Ammon's horn (tissue), 1 donor: ENCODE measurements around the gene RFWD3.
"Not testable (repeated sequence)": the region's sequence is repeated elsewhere in the genome, so short reads cannot be mapped to it uniquely, and the experiment has no call there.

Source experiments
- DNase-seq: peaks from one replicate; pipeline ENCODE4 v3.0.0-alpha.2; 2016; ENCODE audit warnings: low spot score

The RFWD3 gene

GRCh38 chr16:74666425-74667254 is at the start of gene RFWD3:
Gene RFWD3, minus strand, starts transcription at chr16:74666877. Its CDS starts 5,428 bp downstream, at chr16:74661449.
- DNase-seq = peak; percentile 100

- DNase-seq = no peak
Observed at GRCh38 chr16:74716355-74716754, 49.7 kb upstream of the RFWD3 start.

- no peak for DNase-seq
Observed at GRCh38 chr16:74713876-74714275, 47.2 kb upstream of the RFWD3 start.

GRCh38 chr16:74713325-74713724 is 46.6 kb upstream of the RFWD3 start:
- no peak for DNase-seq

GRCh38 chr16:74711938-74712337 is 45.3 kb upstream of the RFWD3 start:
- DNase-seq = no peak

GRCh38 chr16:74710401-74710800 is 43.7 kb upstream of the RFWD3 start:
- no peak for DNase-seq

GRCh38 chr16:74709441-74709877 is 42.8 kb upstream of the RFWD3 start:
- peak; percentile 94 for DNase-seq

GRCh38 chr16:74700438-74701225 is 34.0 kb upstream of the RFWD3 start, which contains the start of gene MLKL:
Gene MLKL, minus strand, starts transcription at chr16:74700862. Its CDS starts 5,105 bp downstream, at chr16:74695757.
- DNase-seq = peak; percentile 45

- DNase-seq = peak; percentile 36
Observed at GRCh38 chr16:74700116-74700437, 33.4 kb upstream of the RFWD3 start.

- DNase-seq = no peak
Observed at GRCh38 chr16:74699666-74700065, 33.0 kb upstream of the RFWD3 start.

GRCh38 chr16:74698222-74698621 is 31.5 kb upstream of the RFWD3 start:
- no peak for DNase-seq

- DNase-seq = peak; percentile 97
Observed at GRCh38 chr16:74695450-74696422, 29.1 kb upstream of the RFWD3 start.

- DNase-seq = no peak
Observed at GRCh38 chr16:74691093-74691855, 24.6 kb upstream of the RFWD3 start.

GRCh38 chr16:74682556-74682955 is 15.9 kb upstream of the RFWD3 start:
- no peak for DNase-seq

- DNase-seq = no peak
Observed at GRCh38 chr16:74680681-74681080, 14.0 kb upstream of the RFWD3 start.

- no peak for DNase-seq
Observed at GRCh38 chr16:74679983-74680382, 13.3 kb upstream of the RFWD3 start.

- DNase-seq = no peak
Observed at GRCh38 chr16:74677868-74678267, 11.2 kb upstream of the RFWD3 start.

GRCh38 chr16:74673876-74674275 is 7.2 kb upstream of the RFWD3 start:
- DNase-seq = no peak

- not testable (repeated sequence) for DNase-seq
Observed at GRCh38 chr16:74668877-74669276, 2.2 kb upstream of the RFWD3 start.

- peak; percentile 16 for DNase-seq
Observed at GRCh38 chr16:74667255-74667700, 601 bp upstream of the RFWD3 start.

- no peak for DNase-seq
Observed at GRCh38 chr16:74666010-74666421, 661 bp downstream of the RFWD3 start.
